ENCODE results near the gene MAP2K2. TPM values are rescaled to one million over a fixed set of nuclear protein-coding genes. Genes with fewer than 3 reads are reported as not detected.

The MAP2K2 gene
- polyA plus RNA-seq, 2 of the 4 experiments (the other 2 are of a cell fraction), result 41.7 to 115 TPM

- TF ChIP-seq HMGXB4 (CRISPR knock-in tag; IDR thresholded peaks at IDR 0.05; ENCODE audit: borderline replicate concordance) (no peak), POLR2AphosphoS2 (conservative IDR thresholded peaks at IDR 0.05; ENCODE audit: low read length) (no peak), CBX8 (IDR thresholded peaks at IDR 0.05) (no peak), ZNF302 (CRISPR knock-in tag; IDR thresholded peaks at IDR 0.05) (no peak), SMC3 (IDR thresholded peaks at IDR 0.05) (no peak), CEBPB (IDR thresholded peaks at IDR 0.05) (no peak)
Observed at GRCh38 chr19:4119763-4120162, 4.2 kb downstream of the MAP2K2 start (continued).

GRCh38 chr19:4115818-4116385 lies 8.0 kb downstream of the MAP2K2 start:
- H3K27ac ChIP-seq, result no peak overlapping the region
- FAIRE-seq (no peak), DNase-seq (ENCODE audit: low read depth in 1 of 2, low spot score in 1 of 2) (no peak), ATAC-seq (no peak)
- no peak for TF ChIP-seq SMC3 (IDR thresholded peaks at IDR 0.05)
- no peak for TF ChIP-seq JUN (IDR thresholded peaks at IDR 0.05)
- no peak for TF ChIP-seq JUNB (IDR thresholded peaks at IDR 0.05)
- TF ChIP-seq ESRRA (IDR thresholded peaks at IDR 0.05; ENCODE audit: borderline replicate concordance, low read length), result no peak
- no peak for TF ChIP-seq TP53 (CRISPR knock-in tag; IDR thresholded peaks at IDR 0.05)
- no peak for TF ChIP-seq REST (IDR thresholded peaks at IDR 0.05)
- no peak for TF ChIP-seq ATOH8 (CRISPR knock-in tag; IDR thresholded peaks at IDR 0.05; ENCODE audit: low read depth)
- TF ChIP-seq POLR2AphosphoS2 (conservative IDR thresholded peaks at IDR 0.05; ENCODE audit: low read length), result no peak
- no peak for TF ChIP-seq HOXA7 (CRISPR knock-in tag; IDR thresholded peaks at IDR 0.05)
- TF ChIP-seq MAZ (IDR thresholded peaks at IDR 0.05; ENCODE audit: borderline replicate concordance, low read depth, low read length), result no peak
- no peak for TF ChIP-seq BCL3 (IDR thresholded peaks at IDR 0.05)
- TF ChIP-seq HDAC2 (IDR thresholded peaks at IDR 0.05), result no peak
- TF ChIP-seq PBX3 (IDR thresholded peaks at IDR 0.05), result no peak
- no peak for TF ChIP-seq ZFP36 (IDR thresholded peaks at IDR 0.05; ENCODE audit: borderline replicate concordance, partially characterized antibody)
- no peak for TF ChIP-seq EP300 (IDR thresholded peaks at IDR 0.05)
- TF ChIP-seq EHMT2 (IDR thresholded peaks at IDR 0.05; ENCODE audit: low read depth), result no peak
- no peaks in the 10 kb centered on the region for H3K9me3 ChIP-seq
- H3K4me1 ChIP-seq, result no peaks in the 10 kb centered on the region
- H3K4me3 ChIP-seq, result no peak overlapping the region
- POLR2A ChIA-PET, result no interaction called here
- CTCF ChIA-PET, result interaction anchor here (1.4 to 1.7 kb wide), 2 partner anchors 77 to 91 kb away, joined by 3 to 5 read pairs; no protein-coding TSS in a partner anchor
- 88% methylated on average over 8 of the region's 13 CpGs for WGBS (ENCODE audit: missing lambda C conversion rate)
- no peak overlapping the region for H3K4me2 ChIP-seq

All from A549 (cell line).